GM21367 (cell line): ENCODE data around the gene NUF2.
"Not testable (repeated sequence)": the region's sequence is repeated elsewhere in the genome, so short reads cannot be mapped to it uniquely, and the experiment has no call there.

Source experiments
- ATAC-seq: cut with Tn5 transposase; IDR thresholded peaks from one replicate; pipeline ENCODE4 v1.9.1; 2021; ENCODE audit not compliant: unreplicated experiment

Gene NUF2

DNA sequence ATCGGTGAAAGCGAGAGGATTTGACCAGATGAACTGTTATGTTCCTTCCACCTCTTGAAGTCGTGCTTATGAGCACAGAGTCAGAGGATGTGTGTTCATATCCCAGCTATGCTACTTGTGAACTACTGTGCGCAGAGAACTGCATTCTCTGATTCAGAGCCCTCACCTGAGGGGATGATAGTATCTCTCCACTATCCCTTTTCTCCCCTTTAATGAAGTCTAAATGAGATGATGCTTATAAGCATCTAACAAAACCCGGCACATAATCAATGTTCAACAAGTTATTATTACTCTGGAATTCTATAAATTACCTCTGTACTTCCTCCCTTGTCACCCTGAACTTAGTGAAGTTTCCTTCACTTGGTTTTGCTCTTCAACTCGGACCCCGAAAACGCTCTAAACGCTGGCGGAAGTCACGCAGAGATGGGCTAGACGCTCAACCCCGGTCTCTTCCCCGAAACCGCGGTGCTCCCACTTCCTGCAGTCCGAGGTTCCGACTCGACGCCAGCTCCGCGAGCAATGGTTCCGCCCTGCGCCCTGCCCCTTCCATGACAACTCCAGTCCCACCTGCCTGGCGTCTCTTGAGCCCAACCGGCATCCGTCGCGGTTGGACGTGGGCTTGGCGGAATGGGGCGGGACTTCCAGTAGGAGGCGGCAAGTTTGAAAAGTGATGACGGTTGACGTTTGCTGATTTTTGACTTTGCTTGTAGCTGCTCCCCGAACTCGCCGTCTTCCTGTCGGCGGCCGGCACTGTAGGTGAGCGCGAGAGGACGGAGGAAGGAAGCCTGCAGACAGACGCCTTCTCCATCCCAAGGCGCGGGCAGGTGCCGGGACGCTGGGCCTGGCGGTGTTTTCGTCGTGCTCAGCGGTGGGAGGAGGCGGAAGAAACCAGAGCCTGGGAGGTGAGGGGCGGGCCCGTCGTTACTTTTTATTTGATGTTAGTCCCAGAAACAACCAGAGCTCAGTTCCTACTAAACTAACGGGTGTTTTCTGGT is at the start of gene NUF2:
Gene NUF2 (plus strand): TSS at position 644 of the 995 bp plus-strand sequence. CDS start 4,098 bp downstream, outside the sequence.
- ATAC-seq = peak; percentile 98

DNA sequence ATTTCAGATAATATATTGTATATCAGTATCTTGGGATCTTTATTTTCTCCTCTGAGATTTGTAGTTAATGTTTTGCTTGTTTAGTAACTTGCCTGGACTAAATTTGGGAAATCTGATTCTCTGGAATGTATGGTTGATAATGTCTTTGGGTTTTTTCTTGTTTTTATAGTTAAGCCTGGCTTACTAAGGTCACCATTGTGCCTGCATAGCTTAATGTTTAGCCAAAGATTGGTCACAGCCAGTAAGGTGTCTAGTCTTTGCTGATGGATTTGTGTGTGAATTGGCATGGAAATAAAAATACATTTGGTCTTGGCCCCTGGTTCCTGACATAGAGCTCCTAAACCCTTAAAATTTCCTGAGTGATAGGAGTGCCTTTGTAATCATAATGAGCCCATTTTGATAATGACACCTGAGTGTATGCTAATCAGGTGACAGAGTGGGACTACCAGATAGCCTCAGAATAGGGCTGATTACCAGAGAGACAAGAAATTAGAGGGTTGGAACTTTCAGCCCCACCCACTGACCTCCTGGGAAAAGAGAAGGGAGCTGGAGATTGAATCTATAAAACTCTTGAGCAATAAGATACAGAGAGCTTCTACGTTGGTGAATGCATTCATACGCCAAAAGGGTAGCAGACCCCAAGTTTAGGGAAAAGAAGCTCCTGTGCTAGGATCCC is 47.9 kb upstream of the NUF2 start:
- no peak for ATAC-seq

DNA sequence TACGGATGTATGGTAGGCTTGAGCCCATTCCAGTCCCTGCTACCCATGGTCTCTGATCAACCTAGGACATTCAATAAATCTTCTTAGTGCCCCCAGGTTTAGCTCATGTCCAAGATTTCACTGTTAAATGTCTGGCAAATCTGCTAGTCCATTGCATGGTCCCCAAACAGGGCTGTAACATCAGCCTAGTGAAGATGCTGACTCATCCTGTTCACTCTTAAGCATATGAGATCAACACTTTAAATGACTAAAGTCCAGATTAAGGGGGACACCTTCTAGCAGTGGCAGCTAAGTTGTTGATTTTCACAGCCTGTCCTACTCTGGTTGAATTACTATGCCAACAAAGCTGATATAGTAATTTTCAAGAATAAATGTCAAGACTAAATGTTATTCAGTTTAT is 46.5 kb upstream of the NUF2 start:
- no peak for ATAC-seq

DNA sequence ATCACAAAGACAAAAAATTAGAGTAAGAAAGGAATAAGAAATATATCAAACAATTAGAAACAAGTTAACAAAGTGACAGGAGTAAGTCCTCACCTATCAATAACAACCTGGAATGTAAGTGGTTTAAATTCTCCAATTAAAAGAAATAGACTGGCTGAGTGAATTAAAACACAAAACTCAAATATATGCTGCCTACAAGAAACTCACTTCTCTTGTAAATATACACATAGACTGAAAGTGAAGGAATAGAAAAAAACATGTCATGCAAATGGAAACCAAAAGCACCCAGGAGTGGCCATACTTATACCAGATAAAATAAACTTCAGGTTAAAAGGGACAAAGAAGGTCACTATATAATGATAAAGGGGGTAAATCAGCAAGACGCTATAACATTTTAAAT is 43.2 kb upstream of the NUF2 start:
- ATAC-seq = no peak

DNA sequence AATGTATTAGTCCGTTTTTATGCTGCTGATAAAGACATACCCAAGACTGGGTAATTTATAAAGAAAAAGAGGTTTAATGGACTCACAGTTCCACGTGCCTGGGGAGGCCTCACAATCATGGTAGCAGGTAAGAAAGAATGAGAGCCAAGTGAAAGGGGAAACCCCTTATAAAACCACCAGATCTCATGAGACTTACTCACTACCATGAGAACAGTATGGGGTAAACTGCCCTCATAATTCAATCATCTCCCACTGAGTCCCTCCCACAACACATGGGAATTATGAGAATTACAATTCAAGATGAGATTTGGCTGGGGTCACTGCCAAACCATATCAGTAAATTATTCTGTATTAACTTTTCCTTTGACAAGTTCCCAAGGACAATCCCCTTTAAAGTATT is 36.9 kb upstream of the NUF2 start:
- not testable (repeated sequence) for ATAC-seq

DNA sequence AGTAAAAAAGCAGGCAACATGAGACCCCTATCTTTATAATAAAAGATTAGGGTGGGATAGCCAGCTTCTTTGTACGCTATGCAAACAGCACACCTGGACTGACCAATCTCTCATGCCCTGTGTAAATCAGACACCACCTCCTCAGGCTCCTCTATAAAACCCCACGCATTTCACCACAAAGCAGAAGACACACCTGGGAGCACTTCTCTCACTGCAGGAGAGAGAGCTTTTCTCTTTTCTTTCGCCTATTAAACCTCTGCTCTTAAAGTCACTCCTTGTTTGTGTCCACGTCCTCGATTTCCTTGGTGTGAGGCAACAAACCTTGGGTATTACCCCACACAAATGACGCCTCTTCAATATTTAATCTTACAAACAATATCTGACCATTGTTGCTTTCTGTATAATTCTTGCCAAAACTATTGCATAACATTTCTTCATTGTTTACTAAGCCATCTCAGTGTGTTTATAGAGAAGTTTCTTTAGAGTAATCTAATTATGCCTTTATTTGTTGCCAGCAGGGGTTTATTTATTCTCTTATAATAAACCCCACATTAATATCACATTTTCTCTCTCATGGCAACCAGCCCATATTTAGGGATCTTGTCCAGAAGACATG is 31.6 kb upstream of the NUF2 start:
- ATAC-seq = no peak

DNA sequence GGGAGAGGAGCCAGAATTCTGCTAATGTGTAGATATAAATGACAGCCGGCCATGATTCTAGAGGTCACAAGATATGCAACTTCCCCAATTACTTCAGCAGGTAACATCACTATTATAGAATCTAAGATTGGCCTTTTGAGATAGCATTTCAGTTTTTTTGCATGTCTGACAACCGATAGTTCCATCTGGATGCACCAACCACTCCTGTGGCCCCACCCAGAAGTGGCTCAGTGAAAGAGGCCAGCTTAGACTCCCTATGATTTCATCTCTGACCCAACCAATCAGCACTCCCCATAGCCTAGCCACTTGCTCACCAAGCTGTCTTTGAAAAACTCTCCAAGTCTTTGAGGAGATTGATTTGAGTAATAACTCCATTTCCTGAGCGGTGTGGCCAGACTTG is 30.3 kb upstream of the NUF2 start:
- no peak for ATAC-seq

DNA sequence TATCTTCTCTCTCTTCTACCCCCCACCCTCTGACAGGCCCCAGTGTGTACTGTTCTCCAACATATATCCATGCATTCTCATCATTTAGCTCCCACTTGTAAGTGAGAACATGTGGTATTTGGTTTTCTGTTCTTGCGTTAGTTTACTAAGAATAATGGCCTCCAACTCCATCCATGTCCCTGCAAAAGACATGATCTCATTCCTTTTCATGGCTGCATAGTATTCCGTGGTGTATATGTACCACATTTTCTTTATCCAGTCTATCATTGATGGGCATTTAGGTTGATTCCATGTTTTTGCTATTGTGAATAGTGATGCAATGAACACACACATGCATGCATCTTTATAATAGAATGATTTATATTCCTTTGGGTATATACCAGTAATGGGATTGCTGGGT is 29.6 kb upstream of the NUF2 start:
- not testable (repeated sequence) for ATAC-seq

DNA sequence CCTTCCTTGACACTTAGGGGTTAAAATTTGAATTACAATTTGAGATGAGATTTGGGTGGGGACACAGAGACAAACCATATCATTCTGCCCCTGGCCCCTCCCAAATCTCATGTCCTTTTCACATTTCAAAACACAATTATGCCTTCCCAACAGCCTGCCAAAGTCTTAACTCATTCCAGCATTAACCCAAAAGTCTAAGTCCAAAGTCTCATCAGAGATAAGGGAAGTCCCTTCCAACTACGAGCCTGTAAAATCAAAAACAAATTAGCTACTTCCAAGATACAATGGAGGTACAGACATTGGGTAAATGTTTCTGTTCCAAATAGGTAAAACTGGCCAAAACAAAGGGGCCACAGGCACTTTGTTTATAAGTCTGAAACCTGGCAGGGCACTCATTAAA is 28.3 kb upstream of the NUF2 start:
- ATAC-seq = not testable (repeated sequence)

DNA sequence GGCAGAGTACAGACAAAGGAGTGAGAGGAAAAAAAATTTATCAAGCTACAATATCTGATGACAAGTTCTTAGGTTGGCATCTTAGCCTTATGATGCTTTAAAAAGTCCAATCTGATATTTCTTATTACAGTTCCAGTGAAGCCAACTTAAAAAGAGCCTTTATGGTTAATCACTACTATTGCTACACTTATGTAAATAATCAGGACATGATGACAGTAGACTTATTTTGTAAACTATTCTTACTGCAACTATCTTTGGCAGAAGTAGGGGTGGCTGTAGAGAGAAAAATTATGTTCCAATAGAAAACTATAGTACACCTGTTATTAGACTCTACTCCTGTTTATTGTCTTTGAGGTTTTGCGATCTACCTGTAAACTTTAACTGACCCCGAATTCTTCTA is 25.8 kb upstream of the NUF2 start:
- no peak for ATAC-seq

DNA sequence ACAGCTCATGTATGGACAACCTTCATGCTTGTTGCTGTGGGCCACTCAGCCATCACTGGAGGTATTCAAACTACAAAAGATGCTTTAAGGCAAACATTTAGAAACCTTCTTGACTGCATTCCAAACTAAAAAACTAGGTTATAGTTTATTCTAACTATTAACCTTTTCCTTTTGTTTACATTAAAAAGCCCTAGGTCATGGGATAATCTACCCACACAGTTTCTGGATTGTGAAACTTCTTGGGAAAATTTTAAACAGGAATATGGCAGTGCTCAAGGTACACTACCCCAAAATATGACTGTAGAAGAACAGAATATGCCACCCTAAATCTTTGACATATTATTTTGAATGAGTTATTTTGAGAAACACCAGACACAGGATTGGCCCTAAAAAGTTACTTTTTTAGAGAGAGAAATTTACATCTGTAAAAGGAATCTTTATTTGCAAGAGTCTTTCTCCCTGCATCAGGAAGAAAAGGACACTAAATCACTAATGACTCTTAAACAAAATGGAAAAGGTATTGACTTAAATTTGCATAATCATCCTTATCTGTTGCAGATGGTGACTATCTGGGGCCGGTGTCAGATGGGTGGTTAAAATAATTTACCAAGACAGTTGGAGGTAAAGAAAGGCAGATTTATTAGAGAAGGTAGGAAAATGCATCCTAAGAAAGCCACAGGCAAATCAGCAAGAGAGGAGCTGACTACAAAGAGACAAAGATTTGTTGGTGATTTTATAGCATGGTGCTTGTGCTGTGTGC is 25.1 kb upstream of the NUF2 start:
- no peak for ATAC-seq

DNA sequence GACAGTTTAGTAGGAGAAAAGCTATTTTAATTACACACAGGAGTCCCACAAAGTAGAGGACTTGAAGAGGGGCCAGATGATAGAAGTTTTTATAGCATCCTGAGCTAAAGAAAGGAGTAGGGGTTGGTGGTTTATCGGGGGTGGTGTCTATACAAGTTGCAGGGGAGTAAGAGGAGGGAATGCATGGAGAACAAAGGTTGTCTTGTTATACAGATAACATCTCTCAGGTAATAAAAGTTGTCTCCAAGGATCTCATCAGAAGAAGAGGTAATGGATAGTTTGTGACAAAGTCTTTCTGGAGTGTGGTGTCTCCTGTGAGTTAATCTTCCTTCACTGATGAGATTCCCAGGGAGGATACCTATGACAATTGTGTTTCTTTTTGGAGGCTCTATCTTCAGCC is 23.4 kb upstream of the NUF2 start:
- ATAC-seq = no peak

DNA sequence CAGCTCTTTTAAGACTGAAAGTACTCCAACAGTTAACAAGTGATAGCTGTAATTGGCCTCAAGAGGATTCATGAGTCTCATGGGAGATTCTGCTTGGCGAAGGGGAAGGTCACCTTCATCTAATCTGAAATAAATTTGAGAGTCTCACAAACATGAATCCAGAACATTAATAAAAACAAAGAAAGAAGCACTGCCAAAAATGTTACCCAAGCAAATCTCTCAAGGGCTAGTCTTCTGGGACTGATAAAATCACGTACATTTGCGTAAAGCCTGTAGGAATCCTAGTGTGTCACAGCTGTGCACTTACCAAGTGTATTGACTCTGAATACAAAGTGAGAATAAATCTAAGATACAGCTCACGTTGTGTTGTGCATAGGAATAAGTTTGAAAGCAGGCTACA is 21.2 kb upstream of the NUF2 start:
- no peak for ATAC-seq

DNA sequence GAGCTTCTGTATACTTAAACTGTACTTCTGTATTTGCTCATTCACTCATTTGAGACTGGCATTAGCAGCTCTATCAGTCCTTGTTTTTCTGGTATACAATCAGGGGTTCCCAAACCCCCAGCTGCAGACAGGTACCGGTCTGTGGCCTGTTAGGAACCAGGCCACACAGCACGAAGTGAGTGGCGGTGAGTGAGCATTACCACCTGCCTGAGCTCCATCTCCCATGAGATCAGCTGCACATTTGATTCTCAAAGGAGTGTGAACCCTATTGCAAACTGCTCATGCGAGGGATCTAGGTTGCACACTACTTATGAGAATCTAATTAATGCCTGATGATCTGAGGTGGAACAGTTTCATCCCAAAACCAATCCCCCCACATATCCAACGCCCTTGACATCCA is 18.2 kb upstream of the NUF2 start:
- no peak for ATAC-seq

DNA sequence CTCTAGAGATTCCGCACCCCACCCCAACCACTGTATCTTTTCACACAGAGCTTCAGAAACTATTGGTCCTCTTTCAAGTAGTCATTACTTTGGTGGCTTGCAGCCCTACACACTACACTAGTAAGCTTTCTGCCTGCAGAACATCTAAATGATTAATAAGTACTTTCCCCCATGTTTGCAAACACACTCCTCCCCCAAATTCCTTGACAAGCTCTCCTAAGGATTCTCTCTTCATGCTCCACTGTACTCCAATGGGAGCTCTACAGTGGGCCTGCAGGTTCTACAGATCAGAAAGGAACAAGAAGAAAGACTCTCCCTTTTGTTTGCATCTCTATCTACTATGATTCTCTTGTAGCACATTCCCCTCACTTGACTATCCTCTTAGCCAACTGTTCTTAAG is 16.3 kb upstream of the NUF2 start:
- no peak for ATAC-seq

DNA sequence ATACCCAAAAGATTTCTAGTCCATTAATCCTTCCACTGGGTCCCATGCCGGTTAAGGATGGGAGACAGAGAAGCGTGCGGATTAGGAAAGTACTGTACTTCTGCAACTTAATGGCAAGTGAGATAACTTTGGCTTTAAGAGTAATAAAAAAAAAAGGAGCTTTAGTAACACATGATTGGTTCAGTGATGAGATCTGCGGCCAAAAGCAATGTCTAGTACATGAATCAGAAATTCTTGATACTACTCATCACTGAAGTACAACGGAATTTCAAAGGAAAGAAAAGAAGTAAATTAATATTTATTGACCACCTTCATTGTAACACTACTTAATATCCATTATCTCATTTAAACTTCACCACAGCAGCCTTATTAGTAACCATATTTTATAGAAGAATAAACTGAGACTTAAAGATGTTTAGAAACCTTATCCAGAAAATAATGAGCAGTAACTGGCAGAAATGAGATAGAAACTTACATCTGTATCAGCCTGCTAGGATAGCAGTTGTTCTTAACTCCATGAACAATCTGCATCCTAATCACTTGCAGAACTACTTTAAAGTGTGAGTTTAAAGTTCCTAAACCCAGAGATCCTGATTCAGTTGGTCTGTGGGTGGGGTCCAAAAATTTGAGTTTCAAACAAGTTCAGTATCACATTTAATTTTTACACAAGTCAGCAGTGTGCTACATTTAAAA is 14.1 kb upstream of the NUF2 start:
- no peak for ATAC-seq

DNA sequence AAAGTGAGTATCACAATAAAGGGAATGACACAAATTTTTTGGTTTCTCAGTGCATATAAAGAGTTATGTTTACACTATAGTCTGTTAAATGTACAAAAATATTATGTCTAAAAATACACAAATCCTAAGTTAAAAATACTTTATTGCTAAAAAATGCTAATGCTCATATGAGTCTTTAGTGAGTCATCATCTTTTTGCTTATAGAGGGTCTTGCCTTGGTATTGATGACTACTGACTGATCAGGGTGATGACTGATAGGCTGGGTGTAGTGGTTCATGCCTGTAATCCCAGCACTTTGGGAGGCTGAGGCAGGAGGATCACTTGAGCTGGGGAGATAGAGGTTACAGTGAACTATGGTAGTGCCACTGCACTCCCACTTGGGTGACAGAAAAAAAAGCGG is 12.9 kb upstream of the NUF2 start:
- ATAC-seq = no peak

DNA sequence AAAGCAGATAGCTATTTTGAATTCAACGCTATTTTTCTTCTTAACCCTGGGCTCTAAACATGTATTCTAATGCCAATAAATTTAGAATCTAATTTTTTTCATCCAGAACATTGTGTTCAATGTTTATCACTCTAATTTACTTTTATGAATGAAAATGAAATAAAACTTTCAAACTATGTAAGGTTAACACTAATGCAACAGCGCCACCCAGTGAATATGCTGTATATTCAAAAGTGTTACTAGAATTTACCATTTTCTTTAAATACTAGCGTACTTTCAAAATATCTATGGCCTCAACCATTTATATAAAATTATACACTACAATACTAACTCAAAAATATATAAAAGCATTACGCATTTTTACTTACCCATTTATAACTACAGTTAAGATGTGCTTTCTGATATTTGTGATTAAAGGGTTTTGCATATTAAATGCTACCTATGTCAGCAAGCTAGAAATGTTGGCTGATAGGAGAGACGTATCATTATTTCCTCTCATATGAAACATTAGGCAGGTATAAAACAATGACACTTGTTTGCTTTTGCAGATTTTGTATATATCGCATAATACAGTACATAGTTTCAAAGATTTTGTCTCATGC is 5.9 kb upstream of the NUF2 start:
- ATAC-seq = no peak

DNA sequence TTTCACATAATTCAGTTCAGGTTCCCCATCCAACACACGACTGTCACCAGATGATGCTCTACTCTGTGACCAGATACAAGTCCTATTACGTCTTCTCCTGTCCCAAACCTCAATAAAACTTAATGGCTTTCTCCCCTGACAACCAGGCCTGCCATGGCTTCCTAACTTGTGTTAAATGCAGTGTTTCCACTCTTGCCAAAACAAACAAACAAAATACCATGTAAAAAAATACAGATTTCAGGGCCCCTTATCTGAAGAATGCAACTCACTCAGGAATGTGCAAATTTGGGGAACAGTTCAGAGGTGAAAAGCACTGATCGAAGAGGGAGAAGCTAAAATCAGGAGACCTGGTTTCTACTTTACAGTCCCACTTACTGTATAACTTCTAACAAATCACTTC is 863 bp upstream of the NUF2 start:
- ATAC-seq = no peak

DNA sequence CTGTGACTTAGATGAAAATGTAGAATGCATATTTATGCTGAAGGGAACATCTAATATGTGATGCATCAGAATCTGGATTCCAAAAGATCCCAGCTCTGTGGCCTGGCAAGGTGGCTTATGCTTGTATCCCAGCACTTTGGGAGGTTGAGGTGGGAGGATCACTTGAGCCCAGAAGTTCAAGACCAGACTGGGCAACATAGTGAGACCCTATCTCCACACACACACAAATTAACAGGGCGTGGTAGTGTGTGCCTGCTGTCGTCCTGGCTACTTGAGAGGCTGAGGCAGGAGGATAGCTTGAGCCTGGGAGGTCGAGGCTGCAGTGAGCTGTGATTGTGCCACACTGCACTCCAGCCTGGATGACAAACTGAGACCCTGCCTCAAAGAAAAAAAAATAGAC is 1.6 kb downstream of the NUF2 start:
- not testable (repeated sequence) for ATAC-seq
